GM12878 (cell line): Measurements from ENCODE around the gene C19orf38. TPM values are rescaled to one million over a fixed set of nuclear protein-coding genes. Genes with fewer than 3 reads are reported as not detected.

ENCODE experiments used
- CBX5 ChIP-seq: sonication (generic); IDR thresholded peaks from 2 replicates; pipeline ENCODE4 v1.6.1; 2016; ENCODE audit warnings: low read depth, moderate library complexity, mild to moderate bottlenecking, inconsistent platforms
- CREM ChIP-seq: IDR thresholded peaks from 2 replicates; pipeline ENCODE4 v1.6.1; 2014; ENCODE audit warnings: antibody characterized with exemption, low read depth
- EP300 ChIP-seq, 2 experiments: fragments of 150-350 bp in 1 of 2; IDR thresholded peaks; 2 replicates each; pipeline ENCODE4 v1.6.1; 2011 to 2012; ENCODE audit warnings: low read depth in 2 of 2, low read length in 2 of 2, borderline replicate concordance in 1 of 2, improper control_type of control experiment in 1 of 2, inconsistent platforms in 1 of 2; ENCODE audit not compliant: control insufficient read depth in 1 of 2
- HDAC2 ChIP-seq: fragments of 200-600 bp; sonication (generic); IDR thresholded peaks from 2 replicates; pipeline ENCODE4 v1.6.1; 2017
- IKZF1 ChIP-seq: fragments of 450-650 bp; conservative IDR thresholded peaks from 2 replicates; pipeline ENCODE4 v1.6.1; 2017; ENCODE audit warnings: antibody characterized with exemption, mild to moderate bottlenecking
- IKZF2 ChIP-seq, 2 experiments: fragments of 450-650 bp; IDR thresholded peaks; 2 replicates each; pipeline ENCODE4 v1.6.1; 2017; ENCODE audit warnings: mild to moderate bottlenecking in 2 of 2, moderate library complexity in 2 of 2
- IRF4 ChIP-seq: IDR thresholded peaks from 2 replicates; pipeline ENCODE4 v1.6.1; 2011; ENCODE audit warnings: low read depth, low read length
- MLLT1 ChIP-seq: fragments of 450-650 bp; IDR thresholded peaks from 2 replicates; pipeline ENCODE4 v1.6.1; 2016; ENCODE audit warnings: mild to moderate bottlenecking
- RAD51 ChIP-seq: fragments of 450-650 bp; IDR thresholded peaks from 2 replicates; pipeline ENCODE4 v1.6.1; 2016; ENCODE audit warnings: moderate library complexity, mild to moderate bottlenecking, inconsistent platforms
- SUPT20H ChIP-seq: IDR thresholded peaks from 2 replicates; pipeline ENCODE4 v1.6.1; 2011; ENCODE audit warnings: low read depth, mild to moderate bottlenecking, low read length, moderate library complexity, borderline replicate concordance; ENCODE audit not compliant: control insufficient read depth
- TCF12 ChIP-seq: IDR thresholded peaks from 2 replicates; pipeline ENCODE4 v1.6.1; 2011; ENCODE audit warnings: low read depth, mild to moderate bottlenecking, low read length
- TCF3 ChIP-seq: IDR thresholded peaks from 2 replicates; pipeline ENCODE4 v1.6.1; 2012; ENCODE audit warnings: low read depth, mild to moderate bottlenecking, low read length, borderline replicate concordance; ENCODE audit not compliant: insufficient read depth
- ZBTB11 ChIP-seq: fragments of 450-650 bp; formaldehyde crosslinking; IDR thresholded peaks from 2 replicates; pipeline ENCODE4 v1.5.0; 2022; ENCODE audit warnings: mild to moderate bottlenecking, missing genetic modification characterization
- ZBTB40 ChIP-seq: fragments of 450-650 bp; IDR thresholded peaks from 2 replicates; pipeline ENCODE4 v1.6.1; 2016; ENCODE audit warnings: mild to moderate bottlenecking, moderate library complexity, borderline replicate concordance
- ZNF217 ChIP-seq: fragments of 450-650 bp; IDR thresholded peaks from 2 replicates; pipeline ENCODE4 v1.6.1; 2017; ENCODE audit warnings: antibody characterized with exemption, mild to moderate bottlenecking
- polyA plus RNA-seq, 11 experiments: library from polyadenylated mRNA; depleted of rRNA in 4 of 11; unstranded in 6 of 11; stranded (reverse) in 5 of 11; fragments of >200 nt; fragmentation: Nextera tagmentation in 4 of 11; fragmentation: Illumina TruSeq in 1 of 11; extraction: Ambion mirVana in 4 of 11; extraction: Trizol in 1 of 11; gene quantifications; 1 replicate in 1 of 11; 2 replicates in 10 of 11; pipeline versions ENCODE4 v1.2.1 to v1.2.3, GENCODE V29; 2011 to 2016; ENCODE audit warnings: inconsistent platforms in 2 of 11, missing spikeins in 2 of 11, low read depth in 1 of 11
- total RNA-seq, 4 experiments: library from RNA; depleted of rRNA in 3 of 4; stranded (reverse); fragments of >200 nt in 3 of 4; fragmentation: Illumina TruSeq in 1 of 4; extraction: Trizol in 1 of 4; gene quantifications; 2 replicates each; pipeline versions ENCODE4 v1.2.1 to v1.2.3, GENCODE V29; 2013 to 2021
- TF ChIP-seq, protein P1 (sequence below): IDR thresholded peaks from 2 replicates; pipeline ENCODE4 v1.6.1; 2011; ENCODE audit warnings: low read depth, low read length, improper control_type of control experiment, borderline replicate concordance

The C19orf38 gene
- total and polyA plus RNA-seq, 10 of the 15 experiments (the other 5 are each of a cell fraction or from before 2014, with no cell fraction given) = 2.6 to 7.5 (median 5.0) TPM

DNA sequence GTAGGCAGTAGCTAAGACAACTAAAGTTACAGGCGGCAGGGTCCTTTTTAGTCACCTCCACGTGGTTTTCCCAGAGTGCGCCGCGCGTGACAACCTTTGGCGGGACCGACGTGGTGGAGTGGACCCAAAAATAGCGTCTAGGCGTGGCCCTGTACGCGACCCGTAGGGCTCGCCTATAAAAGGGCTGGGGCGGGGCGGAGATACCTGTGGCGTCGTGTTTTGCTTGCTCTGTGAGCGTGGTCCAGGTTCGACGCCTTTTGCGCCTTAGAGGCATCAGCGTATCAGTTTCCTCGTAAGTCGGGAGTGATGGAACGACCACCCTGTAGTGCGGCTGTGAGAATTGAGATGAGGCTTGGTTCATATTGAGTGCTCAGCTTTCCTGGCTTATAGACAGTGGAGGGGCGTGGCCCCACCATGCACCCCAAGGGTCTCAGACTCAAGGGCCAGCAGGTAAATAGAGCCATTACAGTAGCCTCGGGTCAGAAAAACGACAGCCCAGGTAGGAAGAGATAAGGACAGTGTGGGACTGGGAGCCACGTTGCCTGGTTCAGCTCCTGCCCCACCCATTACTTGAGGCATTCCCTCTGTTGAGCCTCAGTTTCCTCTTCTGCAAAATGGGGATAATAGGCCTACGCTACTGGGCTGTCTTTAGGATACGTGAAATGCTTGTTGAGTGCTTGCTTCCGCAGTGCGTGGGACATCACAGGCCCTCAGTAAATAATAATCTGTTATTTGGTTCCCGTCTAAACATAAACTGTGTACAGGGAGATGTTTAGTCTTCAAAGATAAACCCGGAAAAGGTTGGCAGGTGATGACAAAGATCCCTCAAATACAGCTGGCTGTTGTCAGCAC is 11.5 kb upstream of the C19orf38 start (continued):
- TF ChIP-seq TCF12 (0 out of 2 replicates have a peak, but pooled peaks have one; percentile 16), MLLT1 (peak; percentile 97), RAD51 (peak; percentile 96), ZNF217 (peak; percentile 78; the same call in 1 of the 2 replicates), ZBTB40 (peak; percentile 46), HDAC2 (peak; percentile 82; the same call in 1 of the 2 replicates), ZBTB11 (CRISPR knock-in tag) (peak; percentile 33; the same call in 1 of the 2 replicates), IKZF1 (peak; percentile 50), IRF4 (peak; percentile 8; the same call in 1 of the 2 replicates), CREM (peak; percentile 36; the same call in 1 of the 2 replicates), IKZF2 (IDR thresholded peaks at IDR 0.05) (peak in 1 of 2 experiments; percentile 35; a peak in 2 of 4 replicates), SUPT20H (no peak), EP300 (IDR thresholded peaks at IDR 0.05; ENCODE audit: borderline replicate concordance in 1 of 2, control insufficient read depth in 1 of 2, low read depth in 2 of 2, low read length in 2 of 2) (no peak), TCF3 (no peak), CBX5 (peak; percentile 91)
- TF ChIP-seq, protein P1, sequence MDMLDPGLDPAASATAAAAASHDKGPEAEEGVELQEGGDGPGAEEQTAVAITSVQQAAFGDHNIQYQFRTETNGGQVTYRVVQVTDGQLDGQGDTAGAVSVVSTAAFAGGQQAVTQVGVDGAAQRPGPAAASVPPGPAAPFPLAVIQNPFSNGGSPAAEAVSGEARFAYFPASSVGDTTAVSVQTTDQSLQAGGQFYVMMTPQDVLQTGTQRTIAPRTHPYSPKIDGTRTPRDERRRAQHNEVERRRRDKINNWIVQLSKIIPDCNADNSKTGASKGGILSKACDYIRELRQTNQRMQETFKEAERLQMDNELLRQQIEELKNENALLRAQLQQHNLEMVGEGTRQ = peak; percentile 86
